ENCODE data around the gene KRT16.
"Not testable (repeated sequence)": the region's sequence is repeated elsewhere in the genome, so short reads cannot be mapped to it uniquely, and the experiment has no call there.

Gene KRT16

GRCh38 chr17:41628073-41628370 is 15.5 kb upstream of the KRT16 start:
- not testable (repeated sequence) for DNase-seq (ENCODE audit: low read depth in 2 of 2)

DNA sequence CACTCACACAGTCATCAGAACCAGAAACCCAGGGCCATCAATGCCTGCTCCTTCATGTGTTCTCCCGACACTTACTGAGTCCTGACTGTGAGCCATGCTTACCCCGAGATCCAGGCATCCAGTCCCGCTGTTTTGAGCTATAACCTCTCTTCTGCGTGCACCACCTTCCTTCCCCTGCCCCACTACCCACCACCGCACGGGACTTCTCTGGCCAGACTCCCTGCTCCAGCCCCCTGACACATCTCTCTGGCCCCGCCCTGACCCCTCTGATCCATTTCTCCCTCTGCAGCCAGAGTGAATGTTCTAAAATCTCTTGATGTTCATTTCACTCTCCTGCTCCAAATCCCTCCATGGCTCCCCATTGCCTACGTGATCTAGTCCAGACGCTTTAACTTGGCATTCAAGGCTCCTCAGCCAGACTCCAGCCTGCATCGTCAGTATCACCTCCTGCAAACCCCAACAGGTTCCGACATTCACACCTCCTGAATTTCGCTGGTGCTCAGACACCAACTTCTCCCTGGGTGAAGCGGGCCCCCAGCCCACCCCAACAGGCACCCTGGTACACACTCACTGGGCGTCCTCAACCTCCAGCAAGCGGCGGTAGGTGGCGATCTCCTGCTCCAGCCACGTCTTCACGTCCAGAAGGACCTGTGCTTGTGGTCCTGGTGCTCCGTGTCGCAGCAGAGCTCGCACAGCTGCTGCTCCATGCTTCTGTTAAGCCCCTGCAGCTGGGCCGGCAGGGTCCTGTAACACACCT is 14.9 kb upstream of the KRT16 start:
- DNase-seq (ENCODE audit: low read depth in 2 of 2), result no peak

GRCh38 chr17:41626914-41627295 is 14.3 kb upstream of the KRT16 start:
- not testable (repeated sequence) for DNase-seq (ENCODE audit: low read depth in 2 of 2)

DNA sequence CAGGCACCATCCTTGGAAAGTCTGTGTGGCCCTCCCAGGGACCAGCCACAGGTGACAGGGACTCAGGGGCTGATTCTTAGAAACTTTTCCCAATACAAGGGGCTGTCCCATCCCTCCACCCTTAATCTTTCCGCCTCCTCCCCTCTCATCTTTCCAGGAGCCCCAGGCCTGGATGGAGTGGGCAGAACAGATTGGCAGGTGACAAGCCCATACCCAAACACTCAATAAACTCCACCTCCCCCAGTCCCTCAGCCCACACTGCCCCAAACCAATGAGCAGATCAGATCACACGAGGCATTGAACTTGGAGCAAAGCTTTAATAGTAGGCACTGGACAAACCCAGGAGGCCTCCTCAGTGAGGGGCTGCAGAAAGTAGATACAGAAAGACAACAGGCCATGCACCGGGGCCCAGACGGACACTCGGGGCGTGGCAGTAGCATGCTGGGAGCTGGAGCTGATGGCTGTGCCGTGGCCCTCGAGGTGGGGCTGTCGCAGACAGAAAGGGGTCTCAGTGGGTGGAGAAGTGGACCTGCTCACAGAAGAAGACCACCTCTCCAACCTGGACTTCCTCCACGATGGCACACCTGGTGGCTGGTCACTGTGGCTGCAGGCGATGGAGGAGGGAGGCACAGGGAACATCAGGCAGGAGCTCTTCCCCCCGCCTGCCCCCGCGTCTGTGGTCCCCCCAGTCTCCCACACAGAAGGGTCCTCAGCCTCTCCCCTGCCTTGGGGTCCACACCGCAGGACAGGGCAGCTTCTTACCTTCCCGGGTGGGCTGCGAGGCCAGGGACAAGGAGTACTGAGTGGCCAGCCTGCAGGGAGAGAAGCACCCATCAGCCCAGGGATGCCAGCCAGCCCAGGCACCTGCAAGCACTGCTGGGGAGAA is 13.7 kb upstream of the KRT16 start:
- DNase-seq (ENCODE audit: low read depth in 2 of 2), result not testable (repeated sequence)

- DNase-seq (ENCODE audit: low read depth in 2 of 2), result no peak
These were observed 13.0 kb upstream of the KRT16 start for GRCh38 chr17:41625602-41626001.

DNA sequence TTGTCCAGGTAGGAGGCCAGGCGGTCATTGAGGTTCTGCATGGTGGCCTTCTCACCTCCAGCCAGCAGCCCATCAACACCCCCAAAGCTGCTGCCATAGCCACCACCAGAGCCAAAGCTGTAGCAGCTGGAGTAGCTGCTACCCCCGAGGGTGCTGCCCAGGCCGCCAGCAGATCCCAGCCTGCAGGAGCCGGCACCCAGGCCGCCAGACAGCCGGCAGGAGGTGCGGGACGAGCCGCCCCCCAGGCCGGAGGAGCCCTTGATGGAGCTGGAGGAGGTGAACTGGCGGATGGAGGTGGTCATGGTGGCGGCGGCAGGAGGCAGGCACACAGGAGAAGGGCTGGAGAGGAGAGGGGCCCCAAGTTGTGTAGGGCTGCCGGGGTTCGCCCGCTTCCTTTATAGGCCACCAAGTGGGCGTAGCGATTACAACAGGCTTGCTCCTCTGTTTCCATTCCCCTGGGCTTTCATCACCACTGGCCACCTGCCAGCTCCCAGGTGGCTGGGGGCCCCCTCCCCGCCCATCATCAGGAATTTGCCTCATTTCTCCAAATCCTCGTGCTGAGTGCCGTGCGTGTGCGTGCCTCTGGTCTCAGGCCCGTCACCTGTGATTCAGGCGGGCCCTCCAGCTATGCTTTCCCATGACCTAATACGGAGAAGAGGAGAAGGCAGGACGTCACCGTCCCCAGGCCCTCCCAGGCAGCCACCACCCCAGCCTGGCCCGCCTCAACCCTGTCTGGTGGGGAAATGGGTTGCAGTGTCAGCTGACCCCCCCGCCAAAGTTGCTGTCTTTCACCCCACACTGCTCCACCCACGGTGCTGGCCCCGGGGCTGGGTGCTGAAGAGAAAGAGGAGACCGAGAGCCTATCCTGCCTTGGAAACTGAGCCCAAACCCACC is 11.9 kb upstream of the KRT16 start, which contains the start of gene KRT17:
Gene KRT17 (minus strand): TSS at position 368 of the 894 bp plus-strand sequence. CDS start 66 bp downstream, at position 302.
- DNase-seq (ENCODE audit: low read depth in 2 of 2), result no peak

- DNase-seq (ENCODE audit: low read depth in 2 of 2), result not testable (repeated sequence)
These were observed 10.8 kb upstream of the KRT16 start for GRCh38 chr17:41623184-41623861.

DNA sequence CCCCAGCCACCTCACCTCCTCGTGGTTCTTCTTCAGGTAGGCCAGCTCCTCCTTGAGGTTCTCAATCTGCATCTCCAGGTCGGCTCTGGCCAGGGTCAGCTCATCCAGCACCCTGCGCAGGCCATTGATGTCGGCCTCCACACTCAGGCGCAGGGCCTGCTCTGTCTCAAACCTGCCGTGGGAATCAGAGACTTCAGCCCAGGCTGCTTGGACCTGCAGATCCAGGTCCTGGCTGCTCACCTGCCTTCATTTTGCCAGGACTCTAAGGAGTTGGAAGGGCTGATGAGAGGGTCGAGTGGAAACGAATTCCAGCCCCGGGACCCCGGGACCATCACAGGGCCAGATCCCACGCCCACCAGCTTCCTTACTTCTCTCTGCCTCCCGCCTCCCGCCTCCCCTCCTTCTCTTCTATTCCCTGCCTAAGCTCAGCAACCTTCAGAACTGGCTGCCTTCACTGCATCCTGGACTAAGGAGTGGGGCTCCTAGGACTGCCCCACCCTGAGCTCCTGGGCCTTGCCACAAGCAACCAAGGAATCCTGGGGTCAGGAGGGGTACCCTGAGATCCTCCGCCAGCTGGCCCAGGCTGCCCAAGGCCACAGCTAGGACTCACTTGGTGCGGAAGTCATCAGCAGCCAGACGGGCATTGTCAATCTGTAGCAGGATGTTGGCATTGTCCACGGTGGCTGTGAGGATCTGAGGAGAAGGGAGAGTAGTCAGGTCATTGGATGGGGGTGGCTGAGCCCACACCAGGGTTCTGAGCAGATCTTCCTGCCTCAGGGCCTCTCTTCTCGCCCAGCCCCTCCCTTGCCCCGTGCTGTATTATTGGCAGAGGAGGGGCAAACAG is 10.0 kb upstream of the KRT16 start:
- DNase-seq (ENCODE audit: low read depth in 2 of 2), result not testable (repeated sequence)

GRCh38 chr17:41621916-41622315 is 9.3 kb upstream of the KRT16 start:
- DNase-seq (ENCODE audit: low read depth in 2 of 2), result no peak

GRCh38 chr17:41621435-41621817 is 8.9 kb upstream of the KRT16 start:
- not testable (repeated sequence) for DNase-seq (ENCODE audit: low read depth in 2 of 2)

DNA sequence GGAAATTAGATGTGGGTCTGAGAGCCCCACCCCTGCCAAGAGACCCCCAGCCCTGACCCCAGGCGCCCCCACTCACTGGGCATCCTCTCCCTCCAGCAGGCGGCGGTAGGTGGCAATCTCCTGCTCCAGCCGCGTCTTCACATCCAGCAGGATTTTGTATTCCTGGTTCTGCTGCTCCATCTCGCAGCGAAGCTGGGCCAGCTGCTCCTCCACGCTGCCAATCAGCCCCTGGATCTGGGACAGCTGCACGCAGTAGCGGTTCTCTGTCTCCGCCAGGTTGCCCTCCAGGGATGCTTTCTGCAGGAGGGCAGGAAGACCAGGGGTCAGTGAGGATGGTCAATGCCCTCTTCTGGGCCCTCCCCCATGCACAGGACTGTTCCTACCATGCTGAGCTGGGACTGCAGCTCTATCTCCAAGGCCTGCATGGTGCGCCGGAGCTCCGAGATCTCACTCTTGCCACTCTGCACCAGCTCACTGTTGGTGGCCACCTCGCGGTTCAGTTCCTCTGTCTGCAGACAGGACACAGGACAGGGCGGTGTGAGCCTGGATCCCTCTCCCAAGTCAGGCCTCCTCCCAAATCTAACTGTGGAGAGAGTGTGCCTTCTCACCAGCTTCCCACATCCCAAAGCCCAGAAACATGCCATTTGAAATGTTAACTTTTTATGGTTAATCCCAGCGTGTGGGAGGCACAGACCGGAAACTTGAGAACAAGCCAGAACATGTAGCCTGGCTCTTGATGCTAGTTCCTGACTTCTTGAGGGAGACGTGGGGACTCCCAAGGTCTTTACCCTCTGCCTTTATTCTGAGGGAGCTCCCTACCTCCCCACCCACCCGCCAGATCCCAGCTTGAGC is 8.2 kb upstream of the KRT16 start:
- DNase-seq (ENCODE audit: low read depth in 2 of 2), result no peak

- DNase-seq (ENCODE audit: low read depth in 2 of 2), result not testable (repeated sequence)
These were observed 7.5 kb upstream of the KRT16 start for GRCh38 chr17:41619927-41620582.

DNA sequence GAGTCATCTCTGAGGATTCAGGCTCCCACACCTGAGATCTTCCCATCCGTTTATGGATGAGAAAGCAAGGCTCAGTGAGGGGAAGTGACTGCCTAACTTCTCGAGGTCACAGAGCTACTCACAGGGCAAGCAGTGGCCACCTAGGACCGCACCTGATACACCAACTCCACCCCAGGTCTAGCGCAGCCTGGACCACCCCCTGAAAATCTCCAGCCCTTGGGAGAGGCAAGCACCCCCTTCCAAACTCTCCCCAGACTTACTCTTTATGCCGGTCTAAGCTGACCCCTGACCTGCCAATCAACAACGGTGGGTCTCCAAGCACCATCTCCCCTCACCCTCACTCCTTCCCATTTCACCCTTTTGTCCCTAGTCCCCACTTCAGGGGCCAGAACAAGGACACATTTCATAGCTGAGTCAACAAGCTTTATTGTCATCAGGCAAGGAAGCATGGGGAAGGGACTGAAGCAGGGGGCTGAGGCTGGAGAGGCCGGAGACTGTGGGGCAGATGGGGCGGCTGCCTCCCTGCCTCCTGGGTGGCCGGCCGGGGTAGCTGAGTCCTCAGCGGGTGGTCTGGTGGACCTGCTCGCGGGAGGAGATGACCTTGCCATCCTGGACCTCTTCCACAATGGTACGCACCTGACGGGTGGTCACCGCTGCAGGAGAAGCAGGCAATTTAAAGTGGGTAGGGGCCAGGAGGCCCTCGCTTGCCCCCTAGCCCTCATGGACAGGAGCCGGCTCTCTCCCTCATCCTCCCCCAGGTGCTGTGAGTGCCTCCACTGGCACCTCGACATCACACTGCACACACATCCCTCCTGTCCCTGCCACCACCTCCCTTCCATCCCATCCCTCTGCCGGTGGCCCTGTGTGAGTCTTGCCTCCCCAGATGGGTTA is 6.7 kb upstream of the KRT16 start:
- no peak for DNase-seq (ENCODE audit: low read depth in 2 of 2)

DNA sequence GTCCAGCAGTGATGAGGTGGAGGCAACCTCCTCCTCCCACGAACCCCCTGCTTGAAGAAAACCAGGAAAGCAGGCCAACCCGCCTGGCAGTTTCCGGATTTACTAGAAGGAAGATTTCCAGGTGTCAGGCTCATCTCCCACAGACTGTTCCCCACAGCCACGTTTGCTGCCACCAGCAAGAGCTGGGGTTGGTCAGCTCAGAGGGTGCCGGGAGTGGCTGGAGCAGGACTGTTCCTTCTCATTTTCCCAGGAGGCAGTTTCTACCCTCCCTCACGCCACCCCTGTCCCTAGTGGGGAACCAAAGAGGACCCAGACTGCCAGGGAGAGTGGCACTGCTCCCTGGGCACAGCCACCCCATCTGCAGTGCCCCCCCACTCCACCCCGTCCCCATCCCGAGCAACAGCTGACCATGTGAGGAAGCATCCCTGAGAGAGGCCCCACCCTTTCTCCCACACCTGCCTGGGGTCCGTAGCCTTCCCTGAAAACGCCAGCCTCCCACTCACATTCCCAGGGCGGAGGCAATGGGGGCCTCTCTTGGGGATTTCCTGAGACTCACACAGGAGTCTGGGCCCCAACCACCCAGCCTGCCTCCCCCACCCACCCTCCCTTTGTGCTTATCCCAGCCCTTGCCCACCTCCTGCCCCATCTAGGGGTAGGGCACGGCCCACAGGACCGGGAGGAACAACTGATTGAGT is 5.9 kb upstream of the KRT16 start:
- no peak for DNase-seq (ENCODE audit: low read depth in 2 of 2)

DNA sequence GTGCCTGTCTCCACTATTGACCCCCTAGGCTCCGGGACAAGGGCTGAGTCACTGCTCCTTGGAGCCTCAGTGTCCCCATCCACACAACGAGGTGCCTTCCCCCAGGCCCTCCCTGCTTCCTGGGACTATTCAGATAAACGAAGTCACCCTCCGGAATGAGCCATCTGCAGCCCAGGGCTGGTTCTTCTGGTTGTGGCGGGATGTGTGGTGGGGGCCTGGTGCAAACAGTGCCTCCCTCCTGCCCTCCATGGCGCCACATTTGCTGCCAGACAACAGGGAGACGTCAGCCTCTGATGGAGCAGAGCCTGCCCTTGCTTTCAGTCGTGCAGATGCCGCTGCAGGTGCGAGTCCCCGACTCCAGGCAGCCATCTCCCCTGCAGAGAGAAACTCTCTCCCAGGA is 5.1 kb upstream of the KRT16 start:
- no peak for DNase-seq (ENCODE audit: low read depth in 2 of 2)

DNA sequence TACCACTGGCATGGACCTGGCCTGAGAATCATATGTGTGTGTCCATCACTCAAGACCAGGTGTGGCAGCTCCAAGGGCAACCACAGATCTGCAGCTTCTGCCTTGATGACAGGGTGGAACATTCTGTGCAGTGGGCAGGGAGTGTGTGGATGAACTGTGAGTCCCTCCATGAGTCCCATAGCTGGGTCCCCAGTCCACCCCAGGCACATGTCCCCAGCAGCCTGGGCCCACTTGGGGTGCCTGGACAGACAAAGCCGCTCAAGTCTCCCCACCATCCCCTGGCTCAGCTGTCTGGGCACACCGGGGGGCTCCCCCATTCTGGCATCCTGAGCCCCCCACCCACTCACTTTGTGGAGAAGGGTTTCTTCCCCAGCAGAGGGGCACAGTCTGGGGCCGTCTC is 4.6 kb upstream of the KRT16 start:
- no peak for DNase-seq (ENCODE audit: low read depth in 2 of 2)

DNA sequence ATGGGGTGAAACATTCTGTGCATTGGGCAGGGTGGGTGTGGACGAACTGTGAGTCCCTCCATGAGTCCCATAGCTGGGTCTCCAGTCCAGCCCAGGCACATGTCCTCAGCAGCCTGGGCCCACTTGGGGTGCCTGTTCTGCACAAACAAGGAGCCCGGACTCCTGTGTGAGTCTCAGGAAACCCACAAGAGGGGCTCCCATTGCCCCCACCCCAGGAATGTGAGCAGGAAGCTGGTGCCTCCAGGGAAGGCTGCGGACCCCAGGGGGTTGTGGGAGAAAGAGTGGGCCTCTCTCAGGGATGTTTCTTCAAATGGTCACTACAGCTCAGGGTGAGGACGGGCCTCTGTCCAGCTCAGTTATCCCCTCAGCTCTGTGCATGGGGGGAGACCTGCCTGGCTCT is 3.9 kb upstream of the KRT16 start:
- not testable (repeated sequence) for DNase-seq (ENCODE audit: low read depth in 2 of 2)

All from stimulated activated CD4-positive, alpha-beta T cell treated with anti-CD3 and anti-CD28 coated beads, Interleukin-4, amount 100 ng/mL, for 48 hours (primary cell).